NCI-H2029 treated with DMSO at 0.1 percent for 48 hours (cell line): ENCODE results near the gene ATAD1.
"Not testable (repeated sequence)": the region's sequence is repeated elsewhere in the genome, so short reads cannot be mapped to it uniquely, and the experiment has no call there.

Experiments
- DNase-seq: peaks from one replicate; lab custom pipeline; 2025; lab: John Stamatoyannopoulos, UW

Gene ATAD1

DNA sequence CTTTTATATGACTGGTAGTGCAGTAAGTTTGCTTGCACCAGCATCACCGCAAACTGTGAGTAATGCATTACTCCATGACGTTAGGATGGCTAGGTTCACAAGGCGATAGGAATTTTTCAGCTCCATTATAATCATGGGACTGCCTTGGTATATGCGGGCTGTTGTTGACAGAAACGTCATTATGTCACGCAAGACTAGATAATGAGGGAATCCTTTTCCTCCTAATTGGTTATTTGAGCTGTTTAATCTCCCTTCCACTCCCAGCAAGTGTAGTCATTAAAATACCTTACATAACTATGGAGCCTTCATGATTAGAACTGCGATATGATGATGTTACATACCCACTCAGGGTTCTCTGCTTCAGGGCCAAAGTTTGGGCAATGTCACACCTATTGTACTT lies 28.0 kb upstream of the ATAD1 start:
- DNase-seq = no peak

- DNase-seq = no peak
Observed at GRCh38 chr10:87845624-87845998, 27.6 kb upstream of the ATAD1 start.

DNA sequence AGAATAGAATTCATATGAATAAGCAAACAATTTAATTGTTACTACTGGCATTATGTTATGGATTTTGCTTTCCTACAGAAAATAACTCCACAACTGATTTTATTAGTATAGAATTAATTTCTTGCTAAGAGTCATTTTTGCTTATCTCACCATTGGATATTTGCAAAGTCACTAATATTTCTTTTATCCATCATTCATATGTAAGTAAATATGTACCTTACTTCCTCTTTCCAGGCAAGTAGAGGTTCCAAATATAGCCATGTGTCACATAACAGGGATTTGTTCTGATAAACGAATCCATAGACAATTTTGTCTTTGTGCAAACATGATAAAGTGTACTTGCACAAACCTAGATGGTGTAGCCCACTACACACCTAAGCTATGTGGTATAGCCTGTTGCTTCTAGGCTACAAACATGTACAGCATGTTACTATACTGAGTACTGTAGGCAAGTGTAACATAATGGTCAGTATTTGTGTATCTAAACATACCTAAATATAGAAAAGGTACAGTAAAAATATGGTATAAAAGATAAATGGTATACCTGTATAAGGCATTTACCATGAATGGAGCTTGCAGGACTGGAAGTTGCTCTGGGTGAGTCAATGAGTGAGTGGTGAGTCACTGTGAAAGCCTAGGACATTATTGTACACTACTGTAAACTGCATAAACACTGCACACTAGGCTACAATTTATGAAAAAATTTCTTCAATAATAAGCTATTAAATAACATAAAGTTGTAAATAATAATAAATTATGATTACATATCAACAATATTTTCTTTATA lies 27.0 kb upstream of the ATAD1 start:
- no peak for DNase-seq

- no peak for DNase-seq
Observed at GRCh38 chr10:87843714-87844113, 25.7 kb upstream of the ATAD1 start.

DNA sequence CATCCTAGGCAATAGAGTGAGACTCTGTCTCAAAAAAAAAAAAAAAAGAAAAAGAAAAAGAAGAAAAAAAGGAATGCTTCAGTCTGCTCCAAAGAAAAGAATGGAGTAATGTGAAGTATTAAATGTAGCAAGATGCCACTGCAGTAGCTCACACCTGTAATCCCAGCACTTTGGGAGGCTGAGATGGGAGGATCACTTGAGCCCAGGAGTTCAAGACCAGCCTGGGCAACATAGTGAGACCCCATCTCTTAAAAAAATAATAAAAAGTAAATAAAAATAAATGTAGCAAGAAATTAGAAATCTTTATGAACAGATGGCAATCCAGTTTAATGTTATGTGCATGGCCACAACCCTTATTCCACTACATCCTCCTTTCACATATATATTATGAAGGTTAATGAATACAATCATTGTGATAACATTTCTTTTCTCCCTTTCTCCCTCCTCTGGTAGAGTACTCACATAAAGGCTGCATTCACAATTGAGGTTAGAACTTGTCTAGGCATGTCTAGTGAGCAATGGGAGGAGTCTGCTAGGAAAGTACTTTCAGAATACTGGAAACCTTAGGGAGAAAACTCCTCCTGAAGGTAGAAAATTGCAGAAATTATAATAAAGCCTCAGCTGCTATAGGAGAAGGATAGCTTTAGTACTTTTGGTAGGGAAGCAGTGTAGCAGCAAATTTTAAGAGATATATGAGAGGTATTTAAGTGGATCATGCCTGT lies 24.9 kb upstream of the ATAD1 start:
- no peak for DNase-seq

- DNase-seq = no peak
Observed at GRCh38 chr10:87842220-87842641, 24.2 kb upstream of the ATAD1 start.

DNA sequence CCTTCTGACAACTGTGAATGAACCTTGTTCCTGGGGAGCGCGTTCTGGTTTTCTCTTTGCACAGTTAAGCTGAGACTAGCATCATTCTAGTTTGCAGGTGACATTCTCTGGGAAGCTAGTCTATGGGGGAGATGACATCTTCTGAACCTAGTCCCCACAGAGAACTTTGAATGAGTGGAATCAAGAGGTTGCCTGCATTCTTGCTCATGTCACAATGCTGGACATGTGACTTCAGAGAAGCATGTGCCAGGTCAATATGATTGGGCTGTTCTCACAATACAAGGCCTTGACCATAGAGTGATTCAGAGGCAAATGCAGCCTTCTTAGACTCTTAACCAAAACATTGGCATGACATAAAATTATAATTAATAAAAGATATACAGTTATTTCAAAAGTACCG lies 23.2 kb upstream of the ATAD1 start:
- DNase-seq = no peak

GRCh38 chr10:87838650-87839049 lies 20.6 kb upstream of the ATAD1 start:
- no peak for DNase-seq

DNA sequence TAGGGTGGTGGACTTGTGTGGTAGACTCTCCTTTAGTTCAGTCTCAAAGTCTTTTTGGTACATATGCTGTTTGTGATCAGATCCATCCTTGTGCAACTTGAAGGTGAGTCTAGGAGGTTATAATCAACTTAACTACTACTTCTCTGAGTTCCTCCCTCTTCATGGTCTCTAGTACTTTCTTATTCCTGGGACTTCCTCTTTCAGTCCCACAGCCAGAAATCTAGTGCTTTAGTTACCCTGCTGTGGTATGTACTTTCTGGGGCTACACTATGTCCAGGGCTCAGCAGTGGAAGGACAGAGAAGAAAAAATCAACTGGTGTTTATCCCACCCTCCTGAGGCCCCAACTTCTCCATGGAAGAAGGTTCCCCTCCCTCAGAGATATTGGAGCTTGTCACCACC lies 19.4 kb upstream of the ATAD1 start:
- DNase-seq = no peak

- no peak for DNase-seq
Observed at GRCh38 chr10:87836098-87836497, 18.1 kb upstream of the ATAD1 start.

GRCh38 chr10:87829986-87830729 lies 12.1 kb upstream of the ATAD1 start:
- DNase-seq = no peak

DNA sequence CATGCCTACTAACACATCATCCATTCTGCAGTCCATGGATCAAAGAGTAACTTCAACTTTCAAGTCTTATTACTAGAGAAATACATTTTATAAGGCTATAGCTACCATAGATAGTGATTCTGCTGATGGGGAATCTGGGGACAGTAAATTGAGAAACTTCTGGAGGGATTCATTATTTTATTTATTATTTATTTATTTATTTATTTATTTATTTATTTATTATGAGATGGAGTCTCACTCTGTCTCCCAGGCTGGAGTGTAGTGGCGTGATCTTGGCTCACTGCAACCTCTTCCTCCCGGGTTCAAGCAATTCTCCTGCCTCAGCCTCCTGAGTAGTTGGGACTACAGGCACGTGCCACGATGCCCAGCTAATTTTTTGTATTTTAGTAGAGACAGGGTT lies 11.0 kb upstream of the ATAD1 start:
- not testable (repeated sequence) for DNase-seq

DNA sequence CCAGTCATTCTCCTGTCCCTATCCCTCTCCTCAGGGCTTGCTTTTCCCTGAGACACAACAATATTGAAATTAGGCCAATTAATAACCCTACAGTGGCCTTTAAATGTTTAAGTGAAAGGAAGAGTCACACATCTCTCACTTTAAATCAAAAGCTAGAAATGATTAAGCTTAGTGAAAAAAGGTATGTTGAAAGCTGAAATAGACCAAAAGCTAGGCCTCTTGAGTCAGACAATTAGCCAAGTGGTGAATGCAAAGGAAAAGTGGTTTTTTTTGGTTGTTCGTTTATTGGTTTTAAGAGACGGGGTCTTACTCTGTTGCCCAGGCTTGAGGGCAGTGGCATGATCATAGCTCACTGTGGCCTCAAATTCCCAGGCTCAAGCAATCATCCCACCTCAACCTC lies 9.7 kb upstream of the ATAD1 start:
- DNase-seq = no peak

DNA sequence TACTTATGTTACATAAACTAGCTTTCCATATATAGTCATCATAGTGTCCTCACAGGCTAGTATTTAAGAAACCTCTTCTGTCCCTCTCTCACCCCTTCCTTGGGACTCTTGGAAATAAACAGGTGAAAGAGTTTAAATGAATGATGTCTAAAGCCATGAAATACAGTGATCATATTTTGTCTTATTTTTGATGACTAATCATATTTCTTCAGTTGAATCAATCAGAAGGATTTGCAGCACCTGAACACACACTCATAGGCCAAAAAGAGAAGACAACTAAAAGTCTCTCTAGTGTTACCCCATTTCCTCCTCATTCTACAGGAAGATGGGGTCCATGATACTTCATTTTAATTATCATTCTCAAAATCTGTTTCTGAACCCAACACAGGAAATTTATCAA lies 8.6 kb upstream of the ATAD1 start:
- no peak for DNase-seq

GRCh38 chr10:87819289-87819585 lies 1.2 kb upstream of the ATAD1 start:
- no peak for DNase-seq

- no peak for DNase-seq
Observed at GRCh38 chr10:87818505-87819288, 671 bp upstream of the ATAD1 start.

DNA sequence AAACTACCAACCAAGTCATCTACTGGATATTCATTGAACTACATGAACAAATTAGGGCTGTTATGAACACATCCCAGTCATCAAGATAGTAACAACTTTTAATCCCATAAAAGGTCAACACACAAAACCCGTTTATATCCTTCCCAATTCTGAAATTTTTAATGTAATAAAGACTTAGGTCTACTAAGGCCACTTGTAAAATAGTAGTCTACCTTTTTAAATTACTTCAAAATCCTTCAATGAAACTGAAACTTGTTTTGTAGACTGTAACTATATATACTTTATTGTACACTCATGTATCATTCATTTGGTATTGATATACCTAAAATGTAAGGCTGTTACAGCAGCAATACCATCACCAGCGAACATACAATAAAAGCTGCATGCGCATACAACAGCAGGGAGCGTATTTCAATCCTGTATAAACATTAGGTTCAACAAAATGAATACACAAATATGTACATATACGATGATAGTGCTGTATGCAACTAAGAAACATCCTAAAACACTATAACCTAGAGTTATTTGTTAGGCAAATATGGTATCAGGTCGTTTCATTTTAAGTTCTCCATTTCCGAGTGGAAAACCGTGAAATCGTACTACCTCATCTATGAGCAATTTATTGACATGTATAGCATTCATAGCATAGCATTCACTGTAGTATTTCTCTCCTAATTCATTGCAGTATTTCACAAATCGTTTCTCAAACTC lies 973 bp downstream of the ATAD1 start:
- DNase-seq = no peak

GRCh38 chr10:87816163-87816897 lies 1.7 kb downstream of the ATAD1 start:
- DNase-seq = no peak

GRCh38 chr10:87804939-87805569 lies 13.0 kb downstream of the ATAD1 start:
- DNase-seq = no peak

- DNase-seq = no peak
Observed at GRCh38 chr10:87803831-87804230, 14.2 kb downstream of the ATAD1 start.

DNA sequence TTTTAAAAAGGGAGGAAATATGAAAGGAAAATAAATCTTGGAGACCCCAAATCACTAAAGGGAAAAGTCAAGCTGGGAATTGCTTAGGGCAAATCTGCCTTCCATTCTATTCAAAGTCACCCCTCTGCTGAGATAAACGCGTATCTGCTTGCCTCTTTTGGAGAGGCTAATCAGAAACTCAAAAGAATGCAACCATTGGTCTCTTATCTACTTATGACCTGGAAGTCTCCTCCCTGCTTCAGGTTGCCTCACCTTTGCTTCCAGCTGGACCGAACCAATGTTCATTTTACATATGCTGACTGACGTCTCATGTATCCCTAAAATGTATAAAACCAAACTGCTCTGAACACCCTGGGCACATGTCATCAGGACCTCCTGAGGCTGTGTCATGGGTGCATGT lies 14.7 kb downstream of the ATAD1 start:
- DNase-seq = no peak
